ENCODE measurements around the gene ASCL5.
"Not testable (repeated sequence)": the region's sequence is repeated elsewhere in the genome, so short reads cannot be mapped to it uniquely, and the experiment has no call there.

The ASCL5 gene

GRCh38 chr1:201169203-201169602 lies 42.2 kb upstream of the ASCL5 start:
- Histone ChIP-seq H3K9me3 (ENCODE audit: control insufficient read depth in 5 of 5, low read length in 5 of 5) (no peaks in the 10 kb centered on the region), H3K27me3 (ENCODE audit: control insufficient read depth in 5 of 5, insufficient read depth in 4 of 5, low read length in 5 of 5) (no peaks in the 10 kb centered on the region), H3K4me1 (ENCODE audit: control insufficient read depth in 5 of 5, insufficient read depth in 5 of 5, low read length in 5 of 5) (peaks cover 0 to 18% (median 13%) of the 10 kb centered on the region in 5 donors), H3K9ac (ENCODE audit: low read length in 5 of 5) (no peak overlapping the region), H3K36me3 (ENCODE audit: control insufficient read depth in 5 of 5, insufficient read depth in 5 of 5, low read length in 5 of 5) (no peaks in the 10 kb centered on the region), H3K27ac (ENCODE audit: low read depth, low read length) (no peak overlapping the region), H3K4me3 (ENCODE audit: low read depth in 1 of 5, low read length in 5 of 5) (no peak overlapping the region)

DNA sequence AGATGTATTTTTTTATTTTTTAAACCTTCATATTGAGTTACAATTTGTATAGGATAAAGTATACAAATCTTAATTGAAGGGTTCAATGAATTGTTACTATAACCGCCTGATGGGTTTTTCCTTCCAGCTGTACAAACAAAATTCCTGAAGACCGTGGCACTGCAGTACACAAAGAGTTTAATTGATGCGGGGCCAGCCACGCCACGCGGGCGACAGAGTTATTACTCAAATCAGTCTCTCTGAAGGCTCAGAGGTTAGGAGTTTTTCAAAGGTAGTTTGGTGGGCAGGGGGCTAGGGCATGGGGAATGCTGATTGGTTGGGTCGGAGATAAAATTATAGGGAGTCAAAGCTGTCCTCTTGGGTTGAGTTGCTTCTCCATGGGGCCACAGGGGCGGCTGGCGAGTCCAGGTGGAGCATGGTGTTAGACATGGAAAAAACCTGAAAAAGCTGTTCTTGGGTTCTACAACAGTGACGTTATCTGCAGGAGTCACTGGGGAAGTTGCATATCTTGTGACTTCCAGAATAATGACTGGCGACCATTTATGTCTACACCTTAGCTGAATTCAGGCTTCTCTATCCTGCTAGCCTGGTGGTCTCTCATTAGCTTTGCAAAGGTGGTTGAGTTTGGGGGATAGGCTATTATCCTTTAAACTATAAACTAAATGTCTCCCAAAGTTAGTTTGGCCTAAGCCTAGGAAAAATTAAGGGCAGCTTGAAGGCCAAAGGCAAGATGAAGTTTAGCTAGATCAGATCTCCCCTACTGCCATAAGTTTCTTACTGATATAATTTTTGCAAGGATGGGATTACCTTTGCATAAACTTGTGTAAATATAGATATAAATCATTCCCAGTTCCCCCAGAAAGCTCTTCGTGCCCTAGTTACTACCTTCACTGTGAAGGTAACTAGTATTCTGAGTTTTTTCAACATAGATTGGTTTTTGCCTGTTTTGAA lies 40.3 kb upstream of the ASCL5 start:
- H3K9me3 ChIP-seq (ENCODE audit: control insufficient read depth in 5 of 5, low read length in 5 of 5) = no peaks in the 10 kb centered on the region
- H3K4me3 ChIP-seq (ENCODE audit: low read depth in 1 of 5, low read length in 5 of 5) = no peak overlapping the region
- no peak overlapping the region for H3K27ac ChIP-seq (ENCODE audit: low read depth, low read length)
- no peaks in the 10 kb centered on the region for H3K27me3 ChIP-seq (ENCODE audit: control insufficient read depth in 5 of 5, insufficient read depth in 4 of 5, low read length in 5 of 5)
- no peaks in the 10 kb centered on the region for H3K36me3 ChIP-seq (ENCODE audit: control insufficient read depth in 5 of 5, insufficient read depth in 5 of 5, low read length in 5 of 5)
- H3K9ac ChIP-seq (ENCODE audit: low read length in 5 of 5) = no peak overlapping the region
- peaks cover 0 to 18% (median 13%) of the 10 kb centered on the region in 5 donors for H3K4me1 ChIP-seq (ENCODE audit: control insufficient read depth in 5 of 5, insufficient read depth in 5 of 5, low read length in 5 of 5)

- Histone ChIP-seq H3K9ac (ENCODE audit: low read length in 5 of 5) (no peak overlapping the region), H3K27ac (ENCODE audit: low read depth, low read length) (no peak overlapping the region), H3K4me3 (ENCODE audit: low read depth in 1 of 5, low read length in 5 of 5) (no peak overlapping the region), H3K27me3 (ENCODE audit: control insufficient read depth in 5 of 5, insufficient read depth in 4 of 5, low read length in 5 of 5) (no peaks in the 10 kb centered on the region), H3K9me3 (ENCODE audit: control insufficient read depth in 5 of 5, low read length in 5 of 5) (no peaks in the 10 kb centered on the region), H3K36me3 (ENCODE audit: control insufficient read depth in 5 of 5, insufficient read depth in 5 of 5, low read length in 5 of 5) (no peaks in the 10 kb centered on the region), H3K4me1 (ENCODE audit: control insufficient read depth in 5 of 5, insufficient read depth in 5 of 5, low read length in 5 of 5) (peaks cover 0 to 4% (median 0%) of the 10 kb centered on the region in 5 donors)
Observed at GRCh38 chr1:201164645-201165044, 37.7 kb upstream of the ASCL5 start.

DNA sequence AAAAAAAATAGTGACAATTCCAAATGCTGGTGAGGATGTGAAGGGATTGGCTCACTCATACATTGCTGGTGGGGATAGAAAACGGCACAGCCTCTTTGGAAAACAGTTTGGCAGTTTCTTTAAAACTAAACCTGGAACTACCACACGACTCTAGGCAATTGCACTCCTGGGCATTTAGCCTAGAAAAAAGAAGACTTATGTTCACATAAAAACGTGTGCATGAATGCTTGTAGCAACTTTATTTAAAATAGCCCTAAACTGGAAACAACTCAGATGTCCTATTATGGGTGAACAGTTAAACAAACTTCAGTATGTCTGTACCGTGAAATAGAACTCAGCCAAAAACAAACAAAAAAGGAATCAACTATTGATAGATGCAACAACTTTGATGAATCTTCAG lies 36.7 kb upstream of the ASCL5 start:
- no peak overlapping the region for H3K27ac ChIP-seq (ENCODE audit: low read depth, low read length)
- H3K27me3 ChIP-seq (ENCODE audit: control insufficient read depth in 5 of 5, insufficient read depth in 4 of 5, low read length in 5 of 5) = peaks cover 0 to 3% (median 0%) of the 10 kb centered on the region in 5 donors
- H3K4me1 ChIP-seq (ENCODE audit: control insufficient read depth in 5 of 5, insufficient read depth in 5 of 5, low read length in 5 of 5) = peaks cover 0 to 4% (median 0%) of the 10 kb centered on the region in 5 donors
- H3K36me3 ChIP-seq (ENCODE audit: control insufficient read depth in 5 of 5, insufficient read depth in 5 of 5, low read length in 5 of 5) = no peaks in the 10 kb centered on the region
- no peak overlapping the region for H3K9ac ChIP-seq (ENCODE audit: low read length in 5 of 5)
- no peak overlapping the region for H3K4me3 ChIP-seq (ENCODE audit: low read depth in 1 of 5, low read length in 5 of 5)
- no peaks in the 10 kb centered on the region for H3K9me3 ChIP-seq (ENCODE audit: control insufficient read depth in 5 of 5, low read length in 5 of 5)

DNA sequence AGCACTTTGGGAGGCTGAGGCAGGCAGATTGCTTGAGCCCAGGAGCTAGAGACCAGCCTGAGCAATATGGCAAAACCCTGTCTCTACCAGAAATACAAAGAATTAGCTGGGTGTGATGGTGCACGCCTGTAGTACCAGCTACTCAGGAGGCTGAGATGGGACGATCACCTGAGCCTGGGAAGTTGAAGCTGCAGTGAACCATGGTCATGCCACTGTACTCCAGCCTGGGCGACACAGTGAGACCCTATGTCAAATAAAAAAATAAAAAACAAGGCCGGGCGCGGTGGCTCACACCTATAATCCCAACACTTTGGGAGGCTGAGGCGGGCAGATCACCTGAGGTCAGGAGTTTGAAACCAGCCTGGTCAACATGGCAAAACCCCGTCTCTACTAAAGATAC lies 36.1 kb upstream of the ASCL5 start:
- not testable (repeated sequence) for H3K9me3 ChIP-seq (ENCODE audit: control insufficient read depth in 5 of 5, low read length in 5 of 5); H3K4me1 ChIP-seq (ENCODE audit: control insufficient read depth in 5 of 5, insufficient read depth in 5 of 5, low read length in 5 of 5); H3K27ac ChIP-seq (ENCODE audit: low read depth, low read length); H3K36me3 ChIP-seq (ENCODE audit: control insufficient read depth in 5 of 5, insufficient read depth in 5 of 5, low read length in 5 of 5); H3K27me3 ChIP-seq (ENCODE audit: control insufficient read depth in 5 of 5, insufficient read depth in 4 of 5, low read length in 5 of 5); H3K4me3 ChIP-seq (ENCODE audit: low read depth in 1 of 5, low read length in 5 of 5); H3K9ac ChIP-seq (ENCODE audit: low read length in 5 of 5)

DNA sequence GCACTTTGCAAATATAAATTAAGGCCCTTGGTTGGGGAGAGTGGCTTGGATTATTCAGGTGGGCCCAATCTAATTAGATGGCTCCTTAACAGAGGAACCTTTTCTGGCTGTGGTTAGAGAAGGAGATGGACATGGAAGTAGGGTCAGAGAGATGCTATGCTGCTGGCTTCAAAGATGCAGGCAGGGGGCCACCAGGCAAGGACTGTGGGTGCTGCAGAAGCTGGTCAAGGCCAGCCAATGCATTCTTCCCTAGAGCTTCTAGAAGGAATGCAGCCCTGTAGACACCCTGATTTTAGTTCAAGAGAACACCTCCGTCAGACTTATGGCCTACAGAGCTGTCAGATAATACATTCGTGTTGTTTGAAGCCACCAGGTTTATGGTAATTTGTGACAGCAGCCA lies 31.0 kb upstream of the ASCL5 start:
- Histone ChIP-seq H3K36me3 (ENCODE audit: control insufficient read depth in 5 of 5, insufficient read depth in 5 of 5, low read length in 5 of 5) (no peaks in the 10 kb centered on the region), H3K9ac (ENCODE audit: low read length in 5 of 5) (no peak overlapping the region), H3K4me3 (ENCODE audit: low read depth in 1 of 5, low read length in 5 of 5) (no peak overlapping the region), H3K9me3 (ENCODE audit: control insufficient read depth in 5 of 5, low read length in 5 of 5) (no peaks in the 10 kb centered on the region), H3K27me3 (ENCODE audit: control insufficient read depth in 5 of 5, insufficient read depth in 4 of 5, low read length in 5 of 5) (peaks cover 0 to 3% (median 0%) of the 10 kb centered on the region in 5 donors), H3K4me1 (ENCODE audit: control insufficient read depth in 5 of 5, insufficient read depth in 5 of 5, low read length in 5 of 5) (peaks cover 0 to 17% (median 15%) of the 10 kb centered on the region in 5 donors), H3K27ac (ENCODE audit: low read depth, low read length) (no peak overlapping the region)

- H3K27ac ChIP-seq (ENCODE audit: low read depth, low read length) = no peak overlapping the region
- no peak overlapping the region for H3K4me3 ChIP-seq (ENCODE audit: low read depth in 1 of 5, low read length in 5 of 5)
- no peaks in the 10 kb centered on the region for H3K9me3 ChIP-seq (ENCODE audit: control insufficient read depth in 5 of 5, low read length in 5 of 5)
- no peak overlapping the region for H3K9ac ChIP-seq (ENCODE audit: low read length in 5 of 5)
- peaks cover 0 to 3% (median 0%) of the 10 kb centered on the region in 5 donors for H3K27me3 ChIP-seq (ENCODE audit: control insufficient read depth in 5 of 5, insufficient read depth in 4 of 5, low read length in 5 of 5)
- H3K4me1 ChIP-seq (ENCODE audit: control insufficient read depth in 5 of 5, insufficient read depth in 5 of 5, low read length in 5 of 5) = peaks cover 0 to 18% (median 16%) of the 10 kb centered on the region in 5 donors
- peaks cover 0 to 3% (median 0%) of the 10 kb centered on the region in 5 donors for H3K36me3 ChIP-seq (ENCODE audit: control insufficient read depth in 5 of 5, insufficient read depth in 5 of 5, low read length in 5 of 5)
Observed at GRCh38 chr1:201156819-201157218, 29.8 kb upstream of the ASCL5 start.

DNA sequence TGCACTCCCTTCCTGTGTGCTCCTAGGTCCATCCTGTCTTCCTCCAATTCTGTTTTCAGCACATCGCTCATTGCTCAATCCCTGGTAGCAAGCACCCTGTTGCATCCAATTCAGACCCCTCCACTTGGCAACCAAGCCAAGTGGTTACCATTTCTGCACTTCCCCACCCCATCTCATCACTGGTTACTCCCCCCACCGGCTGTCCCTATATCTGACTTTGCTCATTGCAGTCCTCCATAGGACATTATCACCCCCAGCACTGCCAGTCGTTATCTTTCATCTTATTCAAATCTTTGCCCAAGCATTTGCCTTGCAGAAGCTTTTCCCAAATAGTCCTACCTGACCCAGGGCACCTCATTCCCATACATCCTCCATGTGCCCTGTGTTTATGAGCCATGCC lies 29.4 kb upstream of the ASCL5 start:
- H3K27me3 ChIP-seq (ENCODE audit: control insufficient read depth in 5 of 5, insufficient read depth in 4 of 5, low read length in 5 of 5) = peaks cover 0 to 3% (median 0%) of the 10 kb centered on the region in 5 donors
- H3K27ac ChIP-seq (ENCODE audit: low read depth, low read length) = no peak overlapping the region
- no peak overlapping the region for H3K9ac ChIP-seq (ENCODE audit: low read length in 5 of 5)
- H3K4me1 ChIP-seq (ENCODE audit: control insufficient read depth in 5 of 5, insufficient read depth in 5 of 5, low read length in 5 of 5) = peaks cover 0 to 18% (median 16%) of the 10 kb centered on the region in 5 donors
- H3K36me3 ChIP-seq (ENCODE audit: control insufficient read depth in 5 of 5, insufficient read depth in 5 of 5, low read length in 5 of 5) = peaks cover 2 to 7% (median 3%) of the 10 kb centered on the region in 5 donors
- H3K4me3 ChIP-seq (ENCODE audit: low read depth in 1 of 5, low read length in 5 of 5) = no peak overlapping the region
- H3K9me3 ChIP-seq (ENCODE audit: control insufficient read depth in 5 of 5, low read length in 5 of 5) = no peaks in the 10 kb centered on the region

DNA sequence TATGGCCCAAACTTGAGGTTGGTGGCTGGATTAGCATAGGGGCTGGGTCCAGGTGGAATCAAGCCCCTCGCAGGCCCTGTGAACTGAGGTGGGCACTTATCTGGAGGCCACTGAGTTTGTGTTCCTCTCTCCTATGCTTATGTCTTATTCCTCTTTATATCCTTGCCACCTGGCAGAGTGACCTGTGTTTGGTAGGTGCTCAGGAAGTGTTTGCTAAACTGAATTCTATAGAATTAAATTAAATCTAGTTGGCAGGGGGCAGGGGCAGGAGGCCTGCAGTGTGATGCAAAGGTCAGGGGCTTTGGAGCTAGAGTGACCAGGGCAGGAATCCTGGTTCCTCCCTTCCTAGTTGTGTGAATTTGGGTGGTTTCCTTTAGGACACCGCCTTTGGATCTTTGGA lies 28.4 kb upstream of the ASCL5 start:
- Histone ChIP-seq H3K36me3 (ENCODE audit: control insufficient read depth in 5 of 5, insufficient read depth in 5 of 5, low read length in 5 of 5) (peaks cover 7 to 17% (median 10%) of the 10 kb centered on the region in 5 donors), H3K4me1 (ENCODE audit: control insufficient read depth in 5 of 5, insufficient read depth in 5 of 5, low read length in 5 of 5) (peaks cover 0 to 18% (median 16%) of the 10 kb centered on the region in 5 donors), H3K9me3 (ENCODE audit: control insufficient read depth in 5 of 5, low read length in 5 of 5) (no peaks in the 10 kb centered on the region), H3K4me3 (ENCODE audit: low read depth in 1 of 5, low read length in 5 of 5) (no peak overlapping the region), H3K27ac (ENCODE audit: low read depth, low read length) (no peak overlapping the region), H3K27me3 (ENCODE audit: control insufficient read depth in 5 of 5, insufficient read depth in 4 of 5, low read length in 5 of 5) (peaks cover 0 to 3% (median 0%) of the 10 kb centered on the region in 5 donors), H3K9ac (ENCODE audit: low read length in 5 of 5) (no peak overlapping the region)

- no peaks in the 10 kb centered on the region for H3K9me3 ChIP-seq (ENCODE audit: control insufficient read depth in 5 of 5, low read length in 5 of 5)
- peak within 1 kb of the TSS; percentile 66 to 80 (median 69) for H3K9ac ChIP-seq (ENCODE audit: low read length in 5 of 5)
- peak within 1 kb of the TSS; percentile 75 to 91 (median 81) for H3K4me3 ChIP-seq (ENCODE audit: low read depth in 1 of 5, low read length in 5 of 5)
- H3K27me3 ChIP-seq (ENCODE audit: control insufficient read depth in 5 of 5, insufficient read depth in 4 of 5, low read length in 5 of 5) = peaks cover 0 to 3% (median 0%) of the 10 kb centered on the region in 5 donors
- peaks cover 0 to 18% (median 16%) of the 10 kb centered on the region in 5 donors for H3K4me1 ChIP-seq (ENCODE audit: control insufficient read depth in 5 of 5, insufficient read depth in 5 of 5, low read length in 5 of 5)
- H3K27ac ChIP-seq (ENCODE audit: low read depth, low read length) = no peak within 1 kb of the TSS
- H3K36me3 ChIP-seq (ENCODE audit: control insufficient read depth in 5 of 5, insufficient read depth in 5 of 5, low read length in 5 of 5) = peaks cover 10 to 25% (median 14%) of the 10 kb centered on the region in 5 donors
Observed at GRCh38 chr1:201154389-201155165, 27.6 kb upstream of the ASCL5 start, which contains the start of gene TMEM9. Gene TMEM9, minus strand, starts transcription at chr1:201154474. Its CDS starts 551 bp downstream, at chr1:201153923.
